GM10266 (cell line): ENCODE data around the gene MYOG.

Experiments used
- DNase-seq: peaks from one replicate; pipeline ENCODE4 v3.0.0; 2012; ENCODE audit errors: extremely low spot score
- TF ChIP-seq, protein P1 (sequence below): IDR thresholded peaks from 2 replicates; pipeline ENCODE4 v1.5.1; 2012; ENCODE audit warnings: mild to moderate bottlenecking, low read depth; ENCODE audit not compliant: control insufficient read depth, insufficient read depth; ENCODE audit errors: missing control alignments

Gene MYOG

DNA sequence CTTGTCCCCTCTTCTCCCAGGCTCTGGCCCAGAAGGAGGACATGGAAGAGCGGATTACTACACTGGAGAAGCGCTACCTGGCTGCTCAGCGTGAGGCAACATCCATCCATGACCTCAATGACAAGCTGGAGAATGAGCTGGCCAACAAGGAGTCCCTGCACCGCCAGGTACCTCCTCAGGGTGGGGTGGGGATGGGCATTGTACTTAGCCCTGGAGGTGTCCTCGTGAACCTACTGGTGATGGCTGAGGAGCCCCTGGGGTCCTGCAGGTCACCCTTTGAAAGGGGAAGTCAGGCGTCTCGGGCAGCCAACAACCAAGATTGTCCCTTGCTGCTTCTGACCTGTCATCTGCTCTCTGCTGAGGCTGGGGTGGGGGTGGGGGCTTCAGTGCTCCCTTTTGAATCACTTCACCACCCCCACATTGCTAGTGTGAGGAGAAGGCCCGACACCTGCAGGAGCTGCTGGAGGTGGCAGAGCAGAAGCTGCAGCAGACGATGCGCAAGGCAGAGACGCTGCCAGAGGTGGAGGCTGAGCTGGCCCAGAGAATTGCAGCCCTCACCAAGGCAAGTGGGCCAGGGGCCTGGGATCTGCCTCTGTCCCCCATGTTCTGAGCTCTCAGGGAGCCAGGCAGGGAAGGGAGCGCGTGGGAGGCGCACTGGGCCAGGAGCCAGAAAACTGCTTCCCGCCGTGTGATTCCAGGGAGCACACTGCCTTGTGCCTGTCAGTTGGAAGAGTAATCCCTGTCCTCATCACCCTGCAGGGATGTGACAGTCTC is 39.8 kb downstream of the MYOG start:
- no peak for DNase-seq
- TF ChIP-seq, protein P1, sequence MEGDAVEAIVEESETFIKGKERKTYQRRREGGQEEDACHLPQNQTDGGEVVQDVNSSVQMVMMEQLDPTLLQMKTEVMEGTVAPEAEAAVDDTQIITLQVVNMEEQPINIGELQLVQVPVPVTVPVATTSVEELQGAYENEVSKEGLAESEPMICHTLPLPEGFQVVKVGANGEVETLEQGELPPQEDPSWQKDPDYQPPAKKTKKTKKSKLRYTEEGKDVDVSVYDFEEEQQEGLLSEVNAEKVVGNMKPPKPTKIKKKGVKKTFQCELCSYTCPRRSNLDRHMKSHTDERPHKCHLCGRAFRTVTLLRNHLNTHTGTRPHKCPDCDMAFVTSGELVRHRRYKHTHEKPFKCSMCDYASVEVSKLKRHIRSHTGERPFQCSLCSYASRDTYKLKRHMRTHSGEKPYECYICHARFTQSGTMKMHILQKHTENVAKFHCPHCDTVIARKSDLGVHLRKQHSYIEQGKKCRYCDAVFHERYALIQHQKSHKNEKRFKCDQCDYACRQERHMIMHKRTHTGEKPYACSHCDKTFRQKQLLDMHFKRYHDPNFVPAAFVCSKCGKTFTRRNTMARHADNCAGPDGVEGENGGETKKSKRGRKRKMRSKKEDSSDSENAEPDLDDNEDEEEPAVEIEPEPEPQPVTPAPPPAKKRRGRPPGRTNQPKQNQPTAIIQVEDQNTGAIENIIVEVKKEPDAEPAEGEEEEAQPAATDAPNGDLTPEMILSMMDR = no peak

DNA sequence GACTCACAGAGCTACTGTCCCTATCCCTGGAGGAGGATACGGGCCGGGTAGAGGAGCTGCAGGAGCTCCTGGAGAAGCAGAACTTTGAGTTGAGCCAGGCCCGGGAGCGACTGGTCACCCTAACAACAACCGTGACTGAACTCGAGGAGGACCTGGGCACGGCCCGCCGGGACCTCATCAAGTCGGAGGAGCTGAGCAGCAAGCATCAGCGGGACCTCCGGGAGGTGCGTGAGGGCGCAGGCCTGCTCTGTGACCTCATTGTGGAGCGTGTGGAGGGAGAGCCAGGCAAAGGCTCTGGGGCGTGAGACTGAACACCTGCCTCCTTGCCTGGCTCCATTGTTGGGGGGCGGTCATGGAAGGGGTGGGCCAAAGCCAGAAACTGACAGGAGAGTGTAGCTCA is 40.5 kb downstream of the MYOG start:
- TF ChIP-seq, protein P1 = no peak
- no peak for DNase-seq

DNA sequence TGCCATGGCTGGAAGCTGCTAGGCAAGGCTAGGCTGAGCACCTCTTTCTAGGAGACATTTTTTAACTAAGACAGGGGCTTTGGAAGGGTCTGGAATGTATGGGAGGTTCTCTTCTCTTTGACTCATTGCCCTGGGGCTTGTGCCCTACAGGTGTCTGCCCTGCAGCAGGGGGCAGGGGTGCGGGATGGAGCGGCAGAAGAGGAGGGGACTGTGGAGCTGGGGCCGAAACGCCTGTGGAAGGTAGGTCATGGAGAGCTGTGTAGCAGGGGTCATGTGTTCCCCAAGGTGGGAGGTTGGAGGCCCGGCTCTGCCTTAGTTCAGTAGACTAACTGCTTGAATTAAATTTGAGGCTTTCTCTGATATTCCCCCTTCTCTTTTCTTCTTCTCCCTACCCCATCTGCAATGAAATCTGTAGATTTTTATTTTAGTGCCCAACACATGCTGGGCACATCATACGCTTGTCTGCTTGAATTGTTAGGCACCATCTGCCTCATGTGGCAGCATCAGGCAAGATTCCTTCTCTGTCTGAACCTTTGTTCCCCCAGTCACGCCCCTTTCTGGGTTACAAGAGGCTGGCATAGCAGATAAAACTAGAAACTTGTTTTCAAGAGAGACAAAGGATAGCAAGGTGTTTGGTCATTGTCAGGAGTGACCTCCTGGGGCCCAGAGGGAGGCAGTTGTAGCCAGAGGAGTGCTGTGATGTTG is 41.1 kb downstream of the MYOG start:
- TF ChIP-seq, protein P1 = no peak
- no peak for DNase-seq

DNA sequence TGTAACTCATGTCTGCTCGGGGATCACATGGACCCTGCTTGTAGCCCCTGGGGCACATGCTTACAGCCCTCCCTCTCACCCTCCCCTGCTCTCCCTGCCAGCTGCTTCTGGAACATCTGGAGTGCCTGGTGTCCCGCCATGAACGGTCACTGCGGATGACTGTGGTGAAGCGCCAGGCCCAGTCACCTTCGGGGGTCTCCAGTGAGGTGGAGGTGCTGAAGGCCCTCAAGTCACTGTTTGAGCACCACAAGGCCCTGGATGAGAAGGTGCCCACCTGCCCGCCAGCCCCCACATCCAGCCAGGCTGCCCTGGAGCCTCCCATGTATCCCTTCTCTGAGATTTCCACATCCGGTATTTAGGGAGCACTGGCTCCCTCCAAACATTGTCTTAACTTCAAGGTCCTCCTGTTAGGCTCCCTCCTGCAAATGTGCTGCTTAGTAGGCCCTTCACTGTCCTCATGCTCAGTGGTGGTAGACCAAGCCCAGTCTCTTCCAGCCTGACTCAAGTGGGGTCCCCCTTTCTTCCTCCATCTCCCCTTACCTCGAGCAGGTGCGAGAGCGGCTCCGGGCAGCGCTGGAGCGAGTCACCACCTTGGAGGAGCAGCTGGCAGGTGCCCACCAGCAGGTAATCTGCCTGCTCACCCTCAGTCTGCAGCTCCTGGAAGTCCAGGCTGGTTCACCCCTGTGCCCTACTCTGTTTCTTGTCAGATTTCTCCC is 41.8 kb downstream of the MYOG start:
- TF ChIP-seq, protein P1 = no peak

DNA sequence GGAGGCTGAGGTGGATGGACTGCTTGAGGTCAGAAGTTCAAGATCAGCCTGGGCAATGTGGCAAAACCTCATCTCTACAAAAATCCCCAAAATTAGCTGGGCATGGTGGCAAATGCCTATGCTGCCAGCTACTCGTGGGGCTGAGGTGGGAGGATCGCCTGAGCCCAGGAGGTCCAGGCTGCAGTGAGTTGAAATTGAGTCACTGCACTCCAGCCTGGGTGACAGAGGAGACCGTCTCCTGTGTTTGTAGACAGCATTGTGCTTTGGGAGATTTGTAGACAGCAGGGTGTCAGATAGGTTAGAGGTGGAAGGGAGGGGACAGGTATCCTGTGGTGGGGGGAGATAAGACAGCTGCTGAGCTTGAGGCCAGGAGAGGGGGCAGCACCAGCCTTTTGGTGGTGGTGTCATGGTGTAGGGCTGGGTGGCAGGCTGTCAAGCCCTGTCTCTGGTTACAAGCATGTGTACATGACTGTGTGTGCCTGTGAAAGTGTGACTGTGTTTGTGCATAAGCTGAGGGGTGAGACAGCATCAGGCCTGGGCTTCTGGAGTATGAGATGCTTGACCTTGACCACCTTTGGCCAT is 44.4 kb downstream of the MYOG start:
- no peak for DNase-seq
- TF ChIP-seq, protein P1 = no peak

More for the DNA sequence above, 41.8 kb downstream of the MYOG start:
- no peak for DNase-seq

DNA sequence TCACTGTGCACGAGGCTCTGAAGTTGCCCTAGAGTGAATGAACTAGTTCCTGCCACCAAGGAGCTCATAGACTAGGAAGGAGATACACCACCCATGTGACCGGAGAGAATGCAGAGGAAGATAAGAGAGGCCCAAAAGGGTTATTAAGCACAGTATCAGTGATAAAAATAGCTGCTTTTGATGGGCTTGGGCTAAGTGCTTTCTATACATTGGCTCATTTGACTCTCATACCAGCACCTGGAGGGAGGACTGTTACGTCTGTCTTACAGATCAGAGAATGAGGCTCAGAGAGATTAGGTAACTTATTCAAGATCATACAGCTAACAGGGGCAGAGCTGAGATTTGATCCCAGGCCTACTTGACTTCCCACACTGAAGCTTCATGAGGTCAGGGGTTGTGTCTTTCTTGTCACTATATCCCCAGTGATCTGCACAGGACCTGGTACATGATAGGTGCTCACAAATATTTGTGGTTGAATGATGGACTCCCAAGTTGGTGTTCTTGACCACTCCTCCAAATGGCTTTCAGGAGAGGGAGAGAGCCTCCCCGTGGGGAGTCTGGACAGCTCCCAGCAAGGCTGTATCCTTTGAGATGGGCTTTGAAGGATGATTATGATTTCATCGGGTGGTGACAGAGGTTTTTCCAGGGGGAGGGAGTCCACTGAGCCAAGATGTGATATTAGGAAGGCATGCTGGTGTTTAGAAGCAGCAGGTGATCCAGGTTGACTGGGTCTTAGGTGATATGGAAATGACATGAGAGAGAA is 45.1 kb downstream of the MYOG start:
- no peak for DNase-seq
- TF ChIP-seq, protein P1 = no peak
